GM18505 (cell line): Measurements from ENCODE around the gene ECHS1.

Experiments used
- ATAC-seq: cut with Tn5 transposase; IDR thresholded peaks from one replicate; pipeline ENCODE4 v1.9.1; 2021; ENCODE audit not compliant: unreplicated experiment
- POLR2A ChIP-seq: IDR thresholded peaks from 4 replicates; pipeline ENCODE4 v1.6.1; 2011; ENCODE audit warnings: borderline replicate concordance; ENCODE audit not compliant: insufficient read depth, insufficient read length; ENCODE audit errors: extremely low read depth

ECHS1 gene

GRCh38 chr10:133353988-133354605 lies 19.1 kb downstream of the ECHS1 start:
- no peak for ATAC-seq
- TF ChIP-seq POLR2A, result no peak

GRCh38 chr10:133353202-133353959 lies 19.8 kb downstream of the ECHS1 start:
- ATAC-seq, result no peak
- TF ChIP-seq POLR2A, result no peak

- no peak for ATAC-seq
- TF ChIP-seq POLR2A, result no peak
These were observed 21.5 kb downstream of the ECHS1 start for GRCh38 chr10:133351408-133352318.

GRCh38 chr10:133350950-133351329 lies 22.2 kb downstream of the ECHS1 start:
- ATAC-seq, result no peak

GRCh38 chr10:133350283-133350949 lies 22.7 kb downstream of the ECHS1 start:
- no peak for TF ChIP-seq POLR2A
- no peak for ATAC-seq

More at GRCh38 chr10:133350950-133351329, 22.2 kb downstream of the ECHS1 start:
- TF ChIP-seq POLR2A, result no peak

- no peak for ATAC-seq
- no peak for TF ChIP-seq POLR2A
These were observed 23.6 kb downstream of the ECHS1 start for GRCh38 chr10:133349577-133350011.

GRCh38 chr10:133349160-133349568 lies 24.0 kb downstream of the ECHS1 start:
- TF ChIP-seq POLR2A, result no peak
- ATAC-seq, result no peak

GRCh38 chr10:133347710-133348517 lies 25.2 kb downstream of the ECHS1 start:
- TF ChIP-seq POLR2A, result no peak
- ATAC-seq, result no peak

- no peak for ATAC-seq
These were observed 26.7 kb downstream of the ECHS1 start for GRCh38 chr10:133346413-133346812.

GRCh38 chr10:133344236-133344635 lies 28.9 kb downstream of the ECHS1 start:
- ATAC-seq, result no peak

More at GRCh38 chr10:133346413-133346812, 26.7 kb downstream of the ECHS1 start:
- TF ChIP-seq POLR2A, result no peak

GRCh38 chr10:133343558-133343957 lies 29.6 kb downstream of the ECHS1 start:
- ATAC-seq, result no peak
- no peak for TF ChIP-seq POLR2A

More at GRCh38 chr10:133344236-133344635, 28.9 kb downstream of the ECHS1 start:
- TF ChIP-seq POLR2A, result no peak

GRCh38 chr10:133342942-133343341 lies 30.2 kb downstream of the ECHS1 start:
- no peak for ATAC-seq

More at GRCh38 chr10:133342942-133343341, 30.2 kb downstream of the ECHS1 start:
- no peak for TF ChIP-seq POLR2A
